Effector CD8-positive, alpha-beta T cell (primary cell): Measurements from ENCODE around the gene NBAS.

Source experiments
- DNase-seq: peaks from one replicate; lab custom pipeline; 2025; lab: John Stamatoyannopoulos, UW

NBAS gene

GRCh38 chr2:15307526-15307925, 253.6 kb downstream of the NBAS start:
- DNase-seq, result no peak

GRCh38 chr2:15306706-15307105, 254.4 kb downstream of the NBAS start:
- DNase-seq, result no peak

- DNase-seq, result no peak
Measured at GRCh38 chr2:15303874-15304273, 257.3 kb downstream of the NBAS start.

GRCh38 chr2:15302154-15302553, 259.0 kb downstream of the NBAS start:
- no peak for DNase-seq

GRCh38 chr2:15300624-15301573, 260.2 kb downstream of the NBAS start:
- no peak for DNase-seq

- DNase-seq, result no peak
Measured at GRCh38 chr2:15299904-15300520, 261.1 kb downstream of the NBAS start.

- no peak for DNase-seq
Measured at GRCh38 chr2:15298770-15299169, 262.4 kb downstream of the NBAS start.

GRCh38 chr2:15293262-15293937, 267.7 kb downstream of the NBAS start:
- DNase-seq, result no peak

DNA sequence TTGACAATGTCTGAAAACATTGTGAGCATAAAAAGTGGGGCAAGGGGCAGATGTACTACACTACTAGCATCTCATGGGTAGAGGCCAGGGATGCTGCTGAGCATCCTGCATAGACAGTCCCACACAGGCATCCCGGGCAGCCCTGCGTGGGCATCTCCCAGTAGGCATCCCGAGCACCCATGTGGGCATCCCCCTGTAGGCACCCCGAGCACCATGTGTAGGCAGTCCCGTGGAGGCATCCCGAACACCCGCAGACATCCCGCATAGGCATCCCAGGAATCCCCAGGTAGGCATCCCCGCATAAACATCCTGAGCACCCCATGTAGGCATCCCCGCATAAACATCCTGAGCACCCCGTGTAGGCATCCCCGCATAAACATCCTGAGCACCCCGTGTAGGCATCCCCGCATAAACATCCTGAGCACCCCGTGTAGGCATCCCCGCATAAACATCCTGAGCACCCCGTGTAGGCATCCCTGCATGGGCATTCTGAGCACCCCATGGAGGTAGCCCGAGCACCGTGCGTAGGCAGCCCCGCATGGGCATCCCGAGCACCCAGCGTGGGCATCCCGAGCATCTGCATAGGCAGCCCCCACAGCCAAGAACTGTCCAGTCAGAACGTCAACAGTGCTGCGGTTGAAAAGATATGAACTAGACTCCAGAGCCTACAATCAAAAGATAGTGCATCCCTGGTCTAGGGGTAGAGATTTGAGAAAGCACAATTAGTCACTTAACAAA, 273.5 kb downstream of the NBAS start:
- DNase-seq, result no peak

- DNase-seq, result no peak
Measured at GRCh38 chr2:15284614-15285013, 276.5 kb downstream of the NBAS start.

DNA sequence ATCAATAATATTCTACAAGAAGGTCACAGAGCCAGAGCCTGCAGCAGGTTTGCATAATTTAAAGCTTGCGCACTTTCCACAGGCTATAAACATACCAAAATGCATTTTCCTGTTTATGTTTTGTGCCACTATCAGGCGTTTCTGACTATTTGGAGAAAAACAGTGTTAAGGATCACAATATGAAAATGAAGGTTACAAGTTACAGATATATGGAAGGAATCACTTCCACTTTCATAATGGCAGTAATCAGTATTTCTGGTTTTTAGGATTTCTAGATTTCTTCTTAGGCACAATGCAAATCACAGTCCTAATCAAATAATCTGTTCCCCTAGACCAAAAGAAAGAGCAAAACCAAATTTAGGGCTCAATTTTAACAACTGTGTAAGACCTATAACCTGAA, 279.5 kb downstream of the NBAS start:
- no peak for DNase-seq

- no peak for DNase-seq
Measured at GRCh38 chr2:15279201-15279876, 281.8 kb downstream of the NBAS start.

- DNase-seq, result no peak
Measured at GRCh38 chr2:15278296-15278695, 282.8 kb downstream of the NBAS start.

DNA sequence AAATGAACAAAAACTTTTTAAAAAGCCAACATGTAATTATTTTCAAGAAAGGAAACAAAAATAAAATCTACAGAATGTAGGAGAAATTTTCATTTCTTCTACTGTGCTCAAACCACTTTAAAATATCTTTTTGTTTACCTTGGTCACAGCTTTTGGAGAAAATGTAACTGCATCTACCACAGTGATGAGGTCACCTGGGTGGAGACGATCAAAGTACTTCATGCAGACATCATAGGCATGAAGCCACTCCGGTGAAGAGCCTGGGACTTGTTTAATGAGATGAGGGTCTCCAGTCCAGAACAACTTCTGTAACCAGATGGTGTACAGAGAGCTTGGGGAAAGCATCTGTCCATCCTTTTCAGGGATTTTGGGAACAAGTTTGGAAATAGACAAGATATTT, 285.8 kb downstream of the NBAS start:
- no peak for DNase-seq

GRCh38 chr2:15273452-15273851, 287.7 kb downstream of the NBAS start:
- DNase-seq, result no peak

DNA sequence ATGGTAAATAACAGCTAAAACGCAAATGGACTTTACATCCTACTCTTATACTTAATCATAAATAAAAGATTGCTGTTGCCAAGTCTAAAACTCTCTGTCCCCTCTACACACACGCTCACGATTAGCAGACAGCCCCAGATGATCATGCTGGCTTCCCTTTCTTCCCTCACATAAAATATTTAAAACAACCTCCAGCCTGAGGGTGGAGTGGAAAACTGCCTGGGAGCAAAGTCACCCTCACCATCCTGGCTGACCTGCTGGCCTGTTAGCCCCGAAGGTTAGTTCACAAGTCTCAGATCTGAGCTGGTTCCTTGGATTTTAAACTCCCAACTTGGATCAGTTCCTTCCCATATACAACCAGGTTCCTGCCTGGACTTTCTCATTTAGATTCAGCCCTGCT, 288.2 kb downstream of the NBAS start:
- no peak for DNase-seq

DNA sequence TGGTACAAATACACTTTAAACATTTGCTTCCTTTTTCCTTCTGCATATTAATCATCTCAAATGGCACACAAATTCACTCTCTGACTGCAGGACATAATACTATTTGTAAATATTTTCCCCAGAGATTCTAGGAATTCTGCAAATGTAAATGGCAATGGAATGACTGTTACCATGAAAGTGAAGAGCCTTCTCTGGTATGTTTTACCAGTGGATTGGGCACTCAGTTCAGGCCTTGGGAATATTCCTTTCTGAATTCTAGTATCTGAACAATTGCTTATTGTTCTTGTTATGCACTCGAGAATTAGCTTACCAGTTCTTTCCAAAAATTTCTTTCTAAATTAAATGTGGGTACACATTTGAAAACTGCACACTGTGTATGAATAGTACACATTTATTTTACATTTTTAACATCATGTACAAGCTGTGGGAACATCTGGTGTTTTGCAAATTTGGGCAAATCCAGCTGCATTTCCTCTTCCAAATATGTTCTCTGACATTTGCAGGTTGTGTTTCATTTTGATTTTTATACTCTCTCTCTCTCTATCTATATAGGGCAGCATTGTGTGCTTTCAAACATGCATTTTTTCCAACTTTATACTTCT, 289.1 kb downstream of the NBAS start:
- DNase-seq, result no peak

DNA sequence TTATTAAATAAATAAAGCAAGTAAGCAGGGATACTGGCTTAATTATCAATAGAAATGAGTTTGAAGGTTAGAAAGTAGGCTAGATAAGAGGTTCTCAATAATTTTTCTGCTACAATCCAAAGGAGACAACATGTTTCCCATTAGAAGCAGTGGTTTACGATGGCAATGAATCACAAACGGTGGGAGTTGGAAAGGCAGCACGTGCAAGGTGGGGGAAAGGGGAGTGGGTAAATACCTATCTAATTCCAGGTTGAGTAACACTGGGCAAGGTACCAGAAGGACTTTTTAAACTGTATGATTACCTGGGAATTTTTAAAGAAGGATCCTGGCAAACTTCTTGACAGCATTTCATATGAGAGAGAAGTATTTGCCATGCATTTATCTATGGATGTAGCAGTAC, 289.9 kb downstream of the NBAS start:
- no peak for DNase-seq

DNA sequence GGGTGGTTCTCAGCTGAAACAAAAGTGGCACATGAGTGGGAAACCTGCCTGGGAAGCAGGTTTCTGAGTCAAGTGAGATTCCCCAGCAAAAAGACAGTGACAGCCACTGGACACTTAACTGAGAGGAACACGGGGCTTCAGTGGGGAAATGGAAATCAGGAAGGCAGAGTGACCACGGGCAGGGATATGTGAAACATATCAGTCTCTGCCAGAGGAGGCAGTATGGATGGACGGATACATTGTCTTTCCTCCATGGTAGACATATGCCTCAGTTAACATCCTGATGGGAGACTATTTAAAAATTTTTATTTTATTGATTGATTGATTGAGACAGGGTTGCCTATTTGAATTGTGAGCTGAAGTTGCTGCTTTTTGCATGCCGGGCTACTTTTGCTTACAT, 292.1 kb downstream of the NBAS start:
- DNase-seq, result no peak

- DNase-seq, result no peak
Measured at GRCh38 chr2:15265889-15266288, 295.2 kb downstream of the NBAS start.
